Measurements from ENCODE around the gene USF3.

DNA sequence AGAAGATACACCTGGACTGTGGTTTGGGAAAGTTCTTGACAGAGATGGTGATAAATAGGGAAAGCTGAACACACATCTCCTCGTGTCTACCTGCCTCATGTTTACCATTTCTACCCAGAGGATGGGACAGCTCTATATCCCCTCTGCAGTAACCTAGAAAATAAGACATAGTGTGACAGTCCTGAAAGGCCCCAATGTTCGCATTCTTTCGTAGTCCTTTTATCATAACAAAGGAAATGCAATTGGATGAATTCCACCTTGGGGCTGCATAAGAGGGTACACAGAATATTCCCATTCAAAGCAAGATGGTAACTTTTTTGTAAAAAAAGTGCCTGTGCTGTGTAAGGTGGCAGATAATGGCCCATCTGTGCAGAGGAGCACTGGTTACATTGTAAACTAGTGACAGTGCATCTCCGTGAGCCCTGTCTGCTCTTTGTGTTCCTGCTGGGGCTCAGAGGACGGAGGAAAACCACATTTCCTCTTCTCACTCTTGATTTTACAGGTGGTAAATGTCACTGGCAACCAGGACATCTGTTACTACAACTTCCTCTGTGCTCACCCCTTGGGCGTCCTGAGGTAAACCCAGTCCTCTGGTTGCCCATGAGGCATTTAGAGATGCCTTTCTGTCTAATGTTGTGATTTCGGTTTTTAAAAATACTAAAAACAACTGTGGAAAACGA lies 89.8 kb downstream of the USF3 start:
- TF ChIP-seq, protein P1, sequence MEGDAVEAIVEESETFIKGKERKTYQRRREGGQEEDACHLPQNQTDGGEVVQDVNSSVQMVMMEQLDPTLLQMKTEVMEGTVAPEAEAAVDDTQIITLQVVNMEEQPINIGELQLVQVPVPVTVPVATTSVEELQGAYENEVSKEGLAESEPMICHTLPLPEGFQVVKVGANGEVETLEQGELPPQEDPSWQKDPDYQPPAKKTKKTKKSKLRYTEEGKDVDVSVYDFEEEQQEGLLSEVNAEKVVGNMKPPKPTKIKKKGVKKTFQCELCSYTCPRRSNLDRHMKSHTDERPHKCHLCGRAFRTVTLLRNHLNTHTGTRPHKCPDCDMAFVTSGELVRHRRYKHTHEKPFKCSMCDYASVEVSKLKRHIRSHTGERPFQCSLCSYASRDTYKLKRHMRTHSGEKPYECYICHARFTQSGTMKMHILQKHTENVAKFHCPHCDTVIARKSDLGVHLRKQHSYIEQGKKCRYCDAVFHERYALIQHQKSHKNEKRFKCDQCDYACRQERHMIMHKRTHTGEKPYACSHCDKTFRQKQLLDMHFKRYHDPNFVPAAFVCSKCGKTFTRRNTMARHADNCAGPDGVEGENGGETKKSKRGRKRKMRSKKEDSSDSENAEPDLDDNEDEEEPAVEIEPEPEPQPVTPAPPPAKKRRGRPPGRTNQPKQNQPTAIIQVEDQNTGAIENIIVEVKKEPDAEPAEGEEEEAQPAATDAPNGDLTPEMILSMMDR (IDR thresholded peaks at IDR 0.05): no peak
- TF ChIP-seq EP300 (IDR thresholded peaks at IDR 0.05): no peak
- no peak for TF ChIP-seq POLR2A (IDR thresholded peaks at IDR 0.05)

All from ovary (tissue), 3 donors.